NK-92 (cell line): ENCODE data around the gene HOXA6.

Experiments used
- DNase-seq: peaks from one replicate; lab custom pipeline; 2025; ENCODE audit not compliant: unreplicated experiment; lab: John Stamatoyannopoulos, UW

Gene HOXA6

DNA sequence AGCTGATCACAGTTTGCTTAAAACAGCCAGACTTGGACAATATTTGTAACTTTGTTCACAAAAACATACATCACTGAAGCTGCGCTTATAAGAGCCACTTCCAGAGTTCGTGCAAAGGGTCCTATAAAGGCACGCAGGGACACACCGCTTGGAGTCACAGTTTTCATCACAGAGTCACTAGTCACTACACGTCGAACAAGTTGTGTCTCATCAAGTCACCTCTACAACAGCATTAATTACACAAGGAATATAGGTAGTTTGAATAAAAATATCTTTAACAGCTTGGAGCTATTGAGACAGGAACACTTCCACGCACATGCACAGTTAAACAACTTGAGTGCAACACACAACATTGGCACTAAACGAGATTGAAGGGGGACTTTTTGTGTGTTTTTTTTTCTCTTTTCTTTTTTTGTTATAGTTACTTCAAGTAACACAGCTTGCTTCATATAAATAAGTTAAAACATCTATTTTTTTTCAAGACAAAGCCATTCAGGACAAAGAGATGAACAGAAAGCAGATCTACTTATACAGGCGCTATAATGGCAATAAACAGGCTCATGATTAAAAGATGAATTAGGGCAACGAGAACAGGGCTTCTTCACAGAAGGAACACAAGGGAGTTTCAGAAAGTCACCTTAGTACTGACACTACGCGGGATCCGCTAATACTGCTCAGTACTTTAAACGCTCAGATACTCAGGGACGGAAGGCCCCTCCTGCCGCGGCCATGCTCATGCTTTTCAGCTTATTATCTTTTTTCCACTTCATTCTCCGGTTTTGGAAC is 6.2 kb downstream of the HOXA6 start:
- DNase-seq: no peak

DNA sequence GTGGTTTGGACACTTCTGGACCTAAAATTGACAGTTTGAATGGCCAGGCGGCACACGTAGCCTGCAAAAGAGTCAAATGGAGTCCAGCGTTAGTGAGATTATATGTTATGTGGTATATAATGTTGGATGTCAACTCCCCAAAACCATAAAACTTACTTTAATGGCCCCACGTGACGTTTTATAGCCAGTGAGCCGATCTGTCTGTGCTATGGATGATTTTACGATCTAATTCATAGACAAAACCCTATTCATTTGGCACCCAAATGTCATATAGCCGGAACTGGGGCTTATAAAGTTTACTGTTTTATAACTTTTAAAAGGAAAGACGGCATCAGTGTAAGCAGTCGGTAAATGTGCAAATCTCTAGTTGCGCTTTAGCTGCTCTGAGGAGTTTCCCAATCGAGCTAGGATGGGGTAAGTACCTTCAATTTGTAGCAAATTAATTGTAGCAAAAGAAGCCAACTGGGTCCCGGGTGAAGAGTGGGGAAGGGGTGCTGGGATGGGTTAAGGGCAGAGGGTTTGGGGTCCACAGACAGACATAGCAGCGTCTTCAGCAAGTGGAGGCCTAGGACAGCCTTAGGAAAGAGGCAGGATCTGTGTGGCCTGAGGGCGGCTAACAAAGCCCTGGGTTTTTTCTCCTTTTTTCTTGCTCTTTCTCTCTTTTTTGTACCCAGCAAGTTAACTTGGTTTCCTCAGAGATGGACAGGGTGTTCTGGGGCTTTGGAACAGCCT is 7.3 kb downstream of the HOXA6 start:
- no peak for DNase-seq

DNA sequence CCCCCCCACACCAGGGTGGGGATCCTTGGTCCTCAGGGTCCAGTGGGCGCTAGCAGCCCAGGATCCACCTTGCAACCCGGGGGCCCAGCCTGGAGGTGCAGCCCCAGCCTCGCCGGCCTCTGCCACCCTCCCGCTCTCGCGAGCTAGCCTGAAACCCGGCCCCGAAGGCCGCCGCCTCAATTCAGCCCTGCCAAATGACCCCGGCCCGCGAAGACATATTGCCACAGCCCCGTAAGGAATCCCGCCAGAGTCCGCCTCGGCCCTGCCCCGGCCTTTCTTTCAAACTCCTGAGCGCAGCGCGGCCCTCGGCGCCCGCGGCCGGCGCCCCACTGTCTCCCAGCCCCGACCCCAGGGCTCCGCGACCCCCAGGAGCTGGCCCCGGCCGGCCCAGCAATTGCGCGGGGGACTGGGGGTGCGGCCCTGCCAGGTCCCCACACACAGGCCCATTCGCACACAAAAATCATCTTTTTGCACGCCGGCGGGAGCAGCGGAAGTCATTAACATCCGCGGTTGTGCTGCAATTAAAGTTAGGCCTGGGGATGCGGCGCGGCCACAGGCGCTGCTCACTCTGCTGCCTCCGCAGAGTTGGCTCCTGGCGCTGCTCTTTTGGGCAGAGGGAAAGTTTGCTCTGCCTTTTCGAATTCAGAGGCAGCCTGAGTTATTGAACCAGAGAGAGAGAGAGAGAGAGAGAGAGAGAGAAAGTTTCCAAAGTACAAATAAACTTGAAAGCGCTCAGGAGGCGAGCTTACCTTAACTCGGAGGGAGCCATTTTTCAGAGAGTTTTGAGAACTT is 8.0 kb downstream of the HOXA6 start:
- no peak for DNase-seq

- DNase-seq: no peak
These were observed 8.6 kb downstream of the HOXA6 start for GRCh38 chr7:27138985-27139333.

DNA sequence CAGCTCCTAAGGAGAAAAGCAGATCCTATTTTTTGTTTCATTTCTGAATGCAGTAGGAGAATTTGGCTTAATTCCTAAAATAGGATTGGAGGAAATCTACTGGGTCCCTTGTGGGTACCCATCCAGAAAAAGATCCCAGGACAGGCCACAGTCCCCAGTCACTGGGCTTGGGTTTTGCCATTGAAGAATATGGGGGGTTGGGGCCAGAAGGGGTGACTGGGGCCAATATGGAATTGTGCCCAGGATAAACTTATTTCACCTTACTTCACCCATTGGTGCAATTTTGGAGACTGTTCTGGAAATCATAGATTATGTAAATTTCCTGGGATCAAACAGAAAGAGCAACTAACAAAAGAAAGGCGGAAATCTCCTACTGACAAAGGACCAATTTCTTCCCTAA is 9.1 kb downstream of the HOXA6 start:
- no peak for DNase-seq

- no peak for DNase-seq
These were observed 9.8 kb downstream of the HOXA6 start for GRCh38 chr7:27137640-27138315.

GRCh38 chr7:27134392-27134791 is 13.2 kb downstream of the HOXA6 start:
- no peak for DNase-seq

GRCh38 chr7:27133409-27134231 is 14.0 kb downstream of the HOXA6 start:
- no peak for DNase-seq

DNA sequence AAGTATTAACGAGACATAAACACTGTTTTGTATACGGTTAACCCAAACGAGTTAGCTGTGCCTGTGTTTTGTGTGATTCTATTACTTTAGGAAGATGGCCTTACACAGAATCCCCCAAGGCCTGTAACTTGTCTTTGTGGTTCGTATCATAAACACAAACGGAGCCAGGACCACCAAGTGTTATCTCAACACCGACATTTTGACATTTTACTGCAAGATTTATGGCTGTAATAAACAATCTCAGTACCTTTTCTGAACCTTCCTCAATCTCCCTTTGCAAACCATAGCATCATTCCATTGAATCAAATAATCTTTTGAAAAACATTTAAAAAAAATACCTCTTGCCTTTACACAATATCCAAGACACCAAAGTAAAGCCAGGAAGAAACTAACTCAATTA is 14.6 kb downstream of the HOXA6 start:
- no peak for DNase-seq

GRCh38 chr7:27132214-27132613 is 15.4 kb downstream of the HOXA6 start:
- no peak for DNase-seq

DNA sequence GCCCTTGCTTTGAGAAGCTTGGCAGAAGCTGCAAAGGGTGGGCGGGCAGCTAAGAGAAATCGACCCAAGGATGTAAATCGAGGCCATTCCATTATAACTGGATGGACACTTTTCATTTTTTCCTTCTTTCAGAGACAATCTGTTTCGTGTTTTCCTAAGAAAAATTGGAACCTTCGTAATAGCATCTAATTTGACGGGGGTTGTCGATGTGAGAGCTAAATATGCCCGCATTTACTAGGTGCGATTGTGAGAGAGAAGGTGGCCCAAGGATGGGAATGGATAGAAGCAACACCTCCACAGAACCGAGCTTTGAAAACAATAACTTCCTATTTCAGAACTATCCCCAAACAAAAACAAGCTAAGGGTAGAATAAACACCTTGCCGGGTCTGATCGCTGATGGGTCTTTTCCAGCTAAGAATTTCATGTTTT is 16.2 kb downstream of the HOXA6 start:
- DNase-seq: no peak

GRCh38 chr7:27130540-27131389 is 16.8 kb downstream of the HOXA6 start, which contains the start of gene HOXA4:
Gene HOXA4, minus strand, starts transcription at chr7:27130757. Its CDS starts 24 bp downstream, at chr7:27130733.
- no peak for DNase-seq

DNA sequence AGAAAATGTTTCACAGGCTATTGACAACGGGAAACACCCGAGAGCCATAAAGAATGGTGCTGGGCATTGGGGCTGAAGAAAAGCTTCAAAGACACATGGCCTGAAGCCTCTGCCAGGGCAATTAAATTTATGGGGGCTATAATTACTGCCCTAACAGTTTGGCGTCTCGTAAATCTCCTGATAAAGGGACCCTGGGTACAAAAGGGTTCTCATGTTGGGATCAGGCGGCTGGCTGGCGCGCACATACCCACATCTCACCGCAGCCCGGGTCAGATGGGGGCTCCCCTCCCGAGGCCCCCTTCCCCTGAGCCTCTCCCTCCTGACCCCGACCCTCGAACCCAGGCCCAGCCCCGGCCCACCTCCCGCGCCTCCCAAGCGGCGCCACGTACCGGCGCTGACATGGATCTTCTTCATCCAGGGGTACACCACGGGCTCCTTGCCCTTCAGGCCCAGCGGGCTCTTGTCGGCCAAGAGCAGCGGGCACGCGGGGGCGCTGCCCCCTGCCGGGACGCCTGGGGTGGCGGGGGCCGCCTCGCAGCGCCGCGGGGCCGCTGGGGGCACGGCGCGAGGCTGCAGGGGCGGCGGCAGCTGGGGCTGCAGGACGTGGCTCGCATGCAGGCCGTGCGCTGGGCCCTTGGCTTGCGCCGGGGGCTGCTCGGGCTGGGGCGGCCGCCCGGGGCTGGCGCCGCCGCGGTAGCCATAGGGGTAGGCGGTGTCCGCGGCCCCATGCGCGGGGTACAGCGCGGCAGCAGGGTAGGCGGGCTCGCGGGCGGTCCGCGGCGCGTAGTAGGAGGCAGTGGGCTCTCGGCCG is 17.6 kb downstream of the HOXA6 start:
- DNase-seq: no peak

GRCh38 chr7:27128776-27129728 is 18.5 kb downstream of the HOXA6 start:
- DNase-seq: no peak

GRCh38 chr7:27128034-27128433 is 19.5 kb downstream of the HOXA6 start:
- DNase-seq: no peak

- DNase-seq: no peak
These were observed 20.8 kb downstream of the HOXA6 start for GRCh38 chr7:27126596-27127327.

DNA sequence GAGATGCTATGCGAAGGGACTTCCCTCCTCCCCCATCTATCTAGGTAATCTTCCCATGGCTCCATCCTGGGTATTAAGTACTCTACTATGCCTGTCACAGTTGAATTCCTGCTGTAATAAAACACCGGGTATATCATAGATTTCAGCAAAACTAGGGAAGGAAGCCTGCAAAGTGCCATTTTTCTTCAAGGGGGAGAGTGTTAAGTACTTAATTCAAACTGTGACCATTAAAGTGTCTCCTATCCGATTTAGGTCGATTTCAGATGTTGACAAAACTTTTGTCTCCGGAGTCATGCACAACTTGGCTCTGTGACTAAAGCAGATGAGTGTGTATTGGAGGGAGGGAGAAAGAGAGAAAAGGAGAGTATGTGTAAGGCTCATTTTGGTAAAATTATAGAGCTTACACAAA is 21.6 kb downstream of the HOXA6 start:
- no peak for DNase-seq
